K562 (cell line): ENCODE measurements around the gene TPR. TPM values are rescaled to one million over a fixed set of nuclear protein-coding genes. Genes with fewer than 3 reads are reported as not detected.

Experiments
- BHLHE40 ChIP-seq: IDR thresholded peaks from 2 replicates; pipeline ENCODE4 v1.6.1; 2011; ENCODE audit warnings: low read length, improper control_type of control experiment
- CSDE1 ChIP-seq, 2 experiments: fragments of 450-650 bp; IDR thresholded peaks; 2 replicates each; pipeline ENCODE4 v1.6.1; 2016; ENCODE audit warnings: mild to moderate bottlenecking in 1 of 2
- FOXA1 ChIP-seq: fragments of 450-650 bp; IDR thresholded peaks from 2 replicates; pipeline ENCODE4 v1.6.1; 2016; ENCODE audit warnings: mild to moderate bottlenecking, borderline replicate concordance
- FUS ChIP-seq: fragments of 200-400 bp; formaldehyde crosslinking; optimal IDR thresholded peaks from 2 replicates; pipeline ENCODE3; 2017; ENCODE audit warnings: low read depth, low read length
- LCOR ChIP-seq: sonication (generic); formaldehyde crosslinking; IDR thresholded peaks from 2 replicates; pipeline ENCODE4 v1.8.0; 2022; ENCODE audit warnings: mild to moderate bottlenecking, missing genetic modification reagents
- RAD21 ChIP-seq, 2 experiments: fragments of 250-450 bp in 1 of 2; fragments of 450-650 bp in 1 of 2; sonication (Bioruptor Pico) in 1 of 2; formaldehyde crosslinking in 1 of 2; IDR thresholded peaks in 1 of 2; conservative IDR thresholded peaks in 1 of 2; 2 replicates each; pipeline versions ENCODE4 v1.4.0 to v1.8.0; 2020 to 2022; ENCODE audit warnings: mild to moderate bottlenecking in 2 of 2, moderate library complexity in 1 of 2
- TEAD2 ChIP-seq: fragments of 450-650 bp; IDR thresholded peaks from 2 replicates; pipeline ENCODE4 v1.6.1; 2016; ENCODE audit warnings: missing genetic modification characterization, control low read depth, missing compliant biosample characterization
- XRCC3 ChIP-seq: fragments of 450-650 bp; IDR thresholded peaks from 2 replicates; pipeline ENCODE4 v1.6.1; 2017; ENCODE audit warnings: mild to moderate bottlenecking, moderate library complexity
- ZNF277 ChIP-seq: fragments of 250-450 bp; sonication (Bioruptor Pico); IDR thresholded peaks from 2 replicates; pipeline ENCODE4 v1.8.0; 2022; ENCODE audit warnings: inconsistent platforms, mild to moderate bottlenecking, moderate library complexity, borderline replicate concordance
- ZNF324 ChIP-seq: fragments of 250-450 bp; sonication (Bioruptor Pico); IDR thresholded peaks from 2 replicates; pipeline ENCODE4 v1.4.0; 2020; ENCODE audit warnings: mild to moderate bottlenecking
- ZNF384 ChIP-seq: IDR thresholded peaks from 2 replicates; pipeline ENCODE4 v1.6.1; 2012; ENCODE audit warnings: low read depth, low read length, improper control_type of control experiment
- ZNF780A ChIP-seq: fragments of 250-450 bp; sonication (Bioruptor Pico); IDR thresholded peaks from 2 replicates; pipeline ENCODE4 v1.5.0; 2021; ENCODE audit warnings: mild to moderate bottlenecking
- polyA plus RNA-seq, 8 experiments: library from polyadenylated mRNA; depleted of rRNA in 4 of 8; stranded (reverse) in 5 of 8; unstranded in 3 of 8; fragments of >200 nt; fragmentation: Nextera tagmentation in 2 of 8; fragmentation: Illumina TruSeq in 1 of 8; extraction: Ambion mirVana in 2 of 8; extraction: Trizol in 1 of 8; gene quantifications; 2 replicates each; pipeline versions ENCODE4 v1.2.1 to v1.2.3, GENCODE V29; 2011 to 2014; ENCODE audit warnings: inconsistent platforms in 1 of 8, missing spikeins in 1 of 8
- total RNA-seq, 7 experiments: library from RNA; depleted of rRNA in 6 of 7; stranded (reverse); fragments of >200 nt in 6 of 7; fragmentation: Illumina TruSeq in 2 of 7; extraction: Trizol in 2 of 7; gene quantifications; 2 replicates each; pipeline versions ENCODE4 v1.2.1 to v1.2.3, GENCODE V29; 2011 to 2021; ENCODE audit warnings: low replicate concordance in 1 of 7
- TF ChIP-seq, protein P1 (sequence below): fragments of 250-450 bp; sonication (Bioruptor Pico); IDR thresholded peaks from 2 replicates; pipeline ENCODE4 v1.8.0; 2021; ENCODE audit warnings: moderate library complexity, mild to moderate bottlenecking, inconsistent platforms
- TF ChIP-seq, protein P2 (sequence below): sonication (generic); formaldehyde crosslinking; IDR thresholded peaks from 2 replicates; pipeline ENCODE4 v1.8.0; 2022; ENCODE audit warnings: missing genetic modification reagents, mild to moderate bottlenecking, borderline replicate concordance
- TF ChIP-seq, protein P3 (sequence below): fragments of 250-450 bp; sonication (Bioruptor Pico); IDR thresholded peaks from 2 replicates; pipeline ENCODE4 v1.4.0; 2020; ENCODE audit warnings: borderline replicate concordance
- TF ChIP-seq, protein P4 (sequence below): fragments of 250-450 bp; sonication (Bioruptor Pico); IDR thresholded peaks from 2 replicates; pipeline ENCODE4 v1.4.0; 2020; ENCODE audit warnings: mild to moderate bottlenecking
- TF ChIP-seq, protein P5 (sequence below): fragments of 250-450 bp; sonication (Bioruptor Pico); IDR thresholded peaks from 2 replicates; pipeline ENCODE4 v1.4.0; 2020

Gene TPR
- total and polyA plus RNA-seq, 9 of the 15 experiments (the other 6 are each of a cell fraction or from before 2014, with no cell fraction given) = 48.5 to 167 (median 138) TPM

DNA sequence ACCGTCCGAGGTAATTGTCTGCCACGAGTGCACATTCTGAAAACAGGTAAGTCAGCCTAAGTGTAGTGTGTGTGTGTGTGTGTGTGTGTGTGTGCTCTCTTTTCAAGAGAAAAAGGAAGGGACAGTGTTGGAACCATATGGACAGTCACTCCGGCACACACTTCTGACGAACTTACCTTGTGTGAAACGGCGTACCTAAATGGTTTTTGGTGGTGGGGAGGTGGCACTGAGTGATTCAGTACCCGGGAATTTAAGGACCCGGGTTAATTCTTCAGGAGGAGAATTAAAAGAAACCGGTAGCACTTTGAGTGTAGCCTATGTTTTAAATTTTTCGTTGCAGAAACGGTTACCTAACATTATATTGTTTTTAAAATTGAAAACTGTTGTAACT is 871 bp upstream of the TPR start (continued):
- no peak for TF ChIP-seq ZNF780A (CRISPR knock-in tag)
- TF ChIP-seq, protein P1, sequence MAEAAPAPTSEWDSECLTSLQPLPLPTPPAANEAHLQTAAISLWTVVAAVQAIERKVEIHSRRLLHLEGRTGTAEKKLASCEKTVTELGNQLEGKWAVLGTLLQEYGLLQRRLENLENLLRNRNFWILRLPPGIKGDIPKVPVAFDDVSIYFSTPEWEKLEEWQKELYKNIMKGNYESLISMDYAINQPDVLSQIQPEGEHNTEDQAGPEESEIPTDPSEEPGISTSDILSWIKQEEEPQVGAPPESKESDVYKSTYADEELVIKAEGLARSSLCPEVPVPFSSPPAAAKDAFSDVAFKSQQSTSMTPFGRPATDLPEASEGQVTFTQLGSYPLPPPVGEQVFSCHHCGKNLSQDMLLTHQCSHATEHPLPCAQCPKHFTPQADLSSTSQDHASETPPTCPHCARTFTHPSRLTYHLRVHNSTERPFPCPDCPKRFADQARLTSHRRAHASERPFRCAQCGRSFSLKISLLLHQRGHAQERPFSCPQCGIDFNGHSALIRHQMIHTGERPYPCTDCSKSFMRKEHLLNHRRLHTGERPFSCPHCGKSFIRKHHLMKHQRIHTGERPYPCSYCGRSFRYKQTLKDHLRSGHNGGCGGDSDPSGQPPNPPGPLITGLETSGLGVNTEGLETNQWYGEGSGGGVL (CRISPR knock-in tag) = no peak
- TF ChIP-seq, protein P2, sequence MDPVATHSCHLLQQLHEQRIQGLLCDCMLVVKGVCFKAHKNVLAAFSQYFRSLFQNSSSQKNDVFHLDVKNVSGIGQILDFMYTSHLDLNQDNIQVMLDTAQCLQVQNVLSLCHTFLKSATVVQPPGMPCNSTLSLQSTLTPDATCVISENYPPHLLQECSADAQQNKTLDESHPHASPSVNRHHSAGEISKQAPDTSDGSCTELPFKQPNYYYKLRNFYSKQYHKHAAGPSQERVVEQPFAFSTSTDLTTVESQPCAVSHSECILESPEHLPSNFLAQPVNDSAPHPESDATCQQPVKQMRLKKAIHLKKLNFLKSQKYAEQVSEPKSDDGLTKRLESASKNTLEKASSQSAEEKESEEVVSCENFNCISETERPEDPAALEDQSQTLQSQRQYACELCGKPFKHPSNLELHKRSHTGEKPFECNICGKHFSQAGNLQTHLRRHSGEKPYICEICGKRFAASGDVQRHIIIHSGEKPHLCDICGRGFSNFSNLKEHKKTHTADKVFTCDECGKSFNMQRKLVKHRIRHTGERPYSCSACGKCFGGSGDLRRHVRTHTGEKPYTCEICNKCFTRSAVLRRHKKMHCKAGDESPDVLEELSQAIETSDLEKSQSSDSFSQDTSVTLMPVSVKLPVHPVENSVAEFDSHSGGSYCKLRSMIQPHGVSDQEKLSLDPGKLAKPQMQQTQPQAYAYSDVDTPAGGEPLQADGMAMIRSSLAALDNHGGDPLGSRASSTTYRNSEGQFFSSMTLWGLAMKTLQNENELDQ (CRISPR knock-in tag) = no peak
- TF ChIP-seq BHLHE40 = no peak
- no peak for TF ChIP-seq ZNF277 (CRISPR knock-in tag)
- TF ChIP-seq CSDE1 (IDR thresholded peaks at IDR 0.05) = 0 out of 4 replicates have a peak, but pooled peaks of 1 of the 2 experiments have one; percentile 4
- TF ChIP-seq LCOR (CRISPR knock-in tag) = no peak
- no peak for TF ChIP-seq FUS
- TF ChIP-seq TEAD2 (tag) = no peak
- no peak for TF ChIP-seq ZNF384
- TF ChIP-seq, protein P3, sequence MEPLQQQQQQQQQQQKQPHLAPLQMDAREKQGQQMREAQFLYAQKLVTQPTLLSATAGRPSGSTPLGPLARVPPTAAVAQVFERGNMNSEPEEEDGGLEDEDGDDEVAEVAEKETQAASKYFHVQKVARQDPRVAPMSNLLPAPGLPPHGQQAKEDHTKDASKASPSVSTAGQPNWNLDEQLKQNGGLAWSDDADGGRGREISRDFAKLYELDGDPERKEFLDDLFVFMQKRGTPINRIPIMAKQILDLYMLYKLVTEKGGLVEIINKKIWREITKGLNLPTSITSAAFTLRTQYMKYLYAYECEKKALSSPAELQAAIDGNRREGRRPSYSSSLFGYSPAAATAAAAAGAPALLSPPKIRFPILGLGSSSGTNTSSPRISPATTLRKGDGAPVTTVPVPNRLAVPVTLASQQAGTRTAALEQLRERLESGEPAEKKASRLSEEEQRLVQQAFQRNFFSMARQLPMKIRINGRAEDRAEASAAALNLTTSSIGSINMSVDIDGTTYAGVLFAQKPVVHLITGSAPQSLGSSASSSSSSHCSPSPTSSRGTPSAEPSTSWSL = no peak
- TF ChIP-seq RAD21 (CRISPR knock-in tag; conservative IDR thresholded peaks at IDR 0.05 in 1 of 2, IDR thresholded peaks at IDR 0.05 in 1 of 2) = no peak
- TF ChIP-seq, protein P4, sequence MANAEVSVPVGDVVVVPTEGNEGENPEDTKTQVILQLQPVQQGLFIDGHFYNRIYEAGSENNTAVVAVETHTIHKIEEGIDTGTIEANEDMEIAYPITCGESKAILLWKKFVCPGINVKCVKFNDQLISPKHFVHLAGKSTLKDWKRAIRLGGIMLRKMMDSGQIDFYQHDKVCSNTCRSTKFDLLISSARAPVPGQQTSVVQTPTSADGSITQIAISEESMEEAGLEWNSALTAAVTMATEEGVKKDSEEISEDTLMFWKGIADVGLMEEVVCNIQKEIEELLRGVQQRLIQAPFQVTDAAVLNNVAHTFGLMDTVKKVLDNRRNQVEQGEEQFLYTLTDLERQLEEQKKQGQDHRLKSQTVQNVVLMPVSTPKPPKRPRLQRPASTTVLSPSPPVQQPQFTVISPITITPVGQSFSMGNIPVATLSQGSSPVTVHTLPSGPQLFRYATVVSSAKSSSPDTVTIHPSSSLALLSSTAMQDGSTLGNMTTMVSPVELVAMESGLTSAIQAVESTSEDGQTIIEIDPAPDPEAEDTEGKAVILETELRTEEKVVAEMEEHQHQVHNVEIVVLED = no peak
- TF ChIP-seq FOXA1 = no peak
- TF ChIP-seq ZNF324 (CRISPR knock-in tag) = no peak
- TF ChIP-seq XRCC3 = no peak
- TF ChIP-seq, protein P5, sequence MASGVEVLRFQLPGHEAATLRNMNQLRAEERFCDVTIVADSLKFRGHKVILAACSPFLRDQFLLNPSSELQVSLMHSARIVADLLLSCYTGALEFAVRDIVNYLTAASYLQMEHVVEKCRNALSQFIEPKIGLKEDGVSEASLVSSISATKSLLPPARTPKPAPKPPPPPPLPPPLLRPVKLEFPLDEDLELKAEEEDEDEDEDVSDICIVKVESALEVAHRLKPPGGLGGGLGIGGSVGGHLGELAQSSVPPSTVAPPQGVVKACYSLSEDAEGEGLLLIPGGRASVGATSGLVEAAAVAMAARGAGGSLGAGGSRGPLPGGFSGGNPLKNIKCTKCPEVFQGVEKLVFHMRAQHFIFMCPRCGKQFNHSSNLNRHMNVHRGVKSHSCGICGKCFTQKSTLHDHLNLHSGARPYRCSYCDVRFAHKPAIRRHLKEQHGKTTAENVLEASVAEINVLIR (CRISPR knock-in tag) = no peak
